Prostate gland (tissue), 2 donors: ENCODE results near the gene ZAP70.

Experiments
- POLR2A ChIP-seq: fragments of 450-650 bp; IDR thresholded peaks from one replicate; pipeline ENCODE4 v1.6.1; 2016; ENCODE audit warnings: antibody characterized with exemption, mild to moderate bottlenecking
- POLR2AphosphoS5 ChIP-seq: sonication (generic); formaldehyde crosslinking; IDR thresholded peaks from one replicate; pipeline ENCODE4 v1.6.1; 2017; ENCODE audit warnings: antibody characterized with exemption
- TF ChIP-seq, protein P1 (sequence below), 4 experiments: fragments of 200-600 bp in 2 of 4; fragments of 450-650 bp in 2 of 4; sonication (generic) in 2 of 4; IDR thresholded peaks; 1 replicate in 3 of 4; 2 replicates in 1 of 4; pipeline ENCODE4 v1.5.1; 2016 to 2019; ENCODE audit warnings: antibody characterized with exemption in 4 of 4, mild to moderate bottlenecking in 2 of 4, moderate library complexity in 2 of 4

GRCh38 chr2:97688062-97688827 lies 25.1 kb upstream of the ZAP70 start:
- TF ChIP-seq, protein P1, sequence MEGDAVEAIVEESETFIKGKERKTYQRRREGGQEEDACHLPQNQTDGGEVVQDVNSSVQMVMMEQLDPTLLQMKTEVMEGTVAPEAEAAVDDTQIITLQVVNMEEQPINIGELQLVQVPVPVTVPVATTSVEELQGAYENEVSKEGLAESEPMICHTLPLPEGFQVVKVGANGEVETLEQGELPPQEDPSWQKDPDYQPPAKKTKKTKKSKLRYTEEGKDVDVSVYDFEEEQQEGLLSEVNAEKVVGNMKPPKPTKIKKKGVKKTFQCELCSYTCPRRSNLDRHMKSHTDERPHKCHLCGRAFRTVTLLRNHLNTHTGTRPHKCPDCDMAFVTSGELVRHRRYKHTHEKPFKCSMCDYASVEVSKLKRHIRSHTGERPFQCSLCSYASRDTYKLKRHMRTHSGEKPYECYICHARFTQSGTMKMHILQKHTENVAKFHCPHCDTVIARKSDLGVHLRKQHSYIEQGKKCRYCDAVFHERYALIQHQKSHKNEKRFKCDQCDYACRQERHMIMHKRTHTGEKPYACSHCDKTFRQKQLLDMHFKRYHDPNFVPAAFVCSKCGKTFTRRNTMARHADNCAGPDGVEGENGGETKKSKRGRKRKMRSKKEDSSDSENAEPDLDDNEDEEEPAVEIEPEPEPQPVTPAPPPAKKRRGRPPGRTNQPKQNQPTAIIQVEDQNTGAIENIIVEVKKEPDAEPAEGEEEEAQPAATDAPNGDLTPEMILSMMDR (IDR thresholded peaks at IDR 0.05) = no peak
- TF ChIP-seq POLR2A (no peak), POLR2AphosphoS5 (no peak)
